Mesendoderm (in vitro differentiated cells): ENCODE data around the gene IDI2.
A peak's percentile ranks its signal among the peaks of the same experiment; 100 is the strongest.

Experiments used
- DNase-seq: peaks from one replicate; pipeline ENCODE4 v3.0.0; 2013
- H2AK5ac ChIP-seq: 2 replicates; pipeline ENCODE4 v1.6.1; 2013; ENCODE audit warnings: low read length, inconsistent platforms
- H2BK120ac ChIP-seq: 2 replicates; pipeline ENCODE4 v1.6.1; 2013; ENCODE audit warnings: low read depth, mild to moderate bottlenecking, low read length, moderate library complexity, mixed read lengths
- H2BK15ac ChIP-seq: replicated peaks from 2 replicates; pipeline ENCODE4 v1.6.1; 2013; ENCODE audit warnings: low read depth, mild to moderate bottlenecking, moderate library complexity
- H2BK5ac ChIP-seq: 2 replicates; pipeline ENCODE4 v1.6.1; 2013; ENCODE audit warnings: low read length, inconsistent platforms
- H3K18ac ChIP-seq: 2 replicates; pipeline ENCODE4 v1.6.1; 2013; ENCODE audit warnings: mild to moderate bottlenecking, low read length, mixed read lengths
- H3K23ac ChIP-seq: one replicate; pipeline ENCODE4 v1.6.1; 2013; ENCODE audit warnings: low read length
- H3K27ac ChIP-seq: 2 replicates; pipeline ENCODE4 v1.5.1; 2013; ENCODE audit warnings: low read depth, mild to moderate bottlenecking, inconsistent platforms, low read length, moderate library complexity
- H3K27me3 ChIP-seq: 2 replicates; pipeline ENCODE4 v1.6.1; 2013; ENCODE audit warnings: low read length, control low read depth, mild to moderate bottlenecking, inconsistent platforms; ENCODE audit not compliant: insufficient read depth, poor library complexity
- H3K36me3 ChIP-seq: 2 replicates; pipeline ENCODE4 v1.6.1; 2013; ENCODE audit warnings: low read length, inconsistent platforms; ENCODE audit not compliant: control insufficient read depth, insufficient read depth
- H3K4ac ChIP-seq: one replicate; pipeline ENCODE4 v1.6.1; 2013; ENCODE audit warnings: low read depth, mild to moderate bottlenecking, low read length, moderate library complexity
- H3K4me1 ChIP-seq: 2 replicates; pipeline ENCODE4 v1.6.1; 2013; ENCODE audit warnings: low read depth, low read length, inconsistent platforms; ENCODE audit not compliant: control insufficient read depth
- H3K4me2 ChIP-seq: 2 replicates; pipeline ENCODE4 v1.6.1; 2013; ENCODE audit warnings: low read length
- H3K4me3 ChIP-seq: 2 replicates; pipeline ENCODE4 v1.5.1; 2013; ENCODE audit warnings: mild to moderate bottlenecking, low read length
- H3K56ac ChIP-seq: one replicate; pipeline ENCODE4 v1.6.1; 2013; ENCODE audit warnings: low read length
- H3K79me1 ChIP-seq: 2 replicates; pipeline ENCODE4 v1.6.1; 2013; ENCODE audit warnings: low read length, inconsistent platforms
- H3K79me2 ChIP-seq: 2 replicates; pipeline ENCODE4 v1.6.1; 2013; ENCODE audit warnings: mild to moderate bottlenecking, low read length; ENCODE audit not compliant: control insufficient read depth, insufficient read depth
- H3K9ac ChIP-seq: 2 replicates; pipeline ENCODE4 v1.6.1; 2013; ENCODE audit warnings: low read length, inconsistent platforms
- H4K5ac ChIP-seq: one replicate; pipeline ENCODE4 v1.6.1; 2013; ENCODE audit warnings: low read length
- H4K8ac ChIP-seq: one replicate; pipeline ENCODE4 v1.6.1; 2013; ENCODE audit warnings: low read depth, mild to moderate bottlenecking, control low read depth, low read length, moderate library complexity
- WGBS: extraction: QIAGEN DNeasy Blood & Tissue Kit; methylation state at CpG from one replicate; pipeline ENCODE4 v1.1.7; 2013; ENCODE audit warnings: low lambda C conversion rate, missing lambda C conversion rate; ENCODE audit not compliant: insufficient coverage; ENCODE audit errors: extremely low coverage; 5-methylcytosine and 5-hydroxymethylcytosine counted together

IDI2 gene

GRCh38 chr10:976316-976715, 49.3 kb downstream of the IDI2 start:
- Histone ChIP-seq H4K5ac (no peak overlapping the region), H3K4ac (no peak overlapping the region), H3K36me3 (no peaks in the 10 kb centered on the region), H3K9ac (no peak overlapping the region), H2BK120ac (no peak overlapping the region), H3K79me2 (no peaks in the 10 kb centered on the region), H2BK15ac (no peak overlapping the region), H3K79me1 (no peaks in the 10 kb centered on the region), H3K18ac (no peak overlapping the region), H4K8ac (no peak overlapping the region), H3K4me2 (no peak overlapping the region), H3K4me1 (peaks cover 2% of the 10 kb centered on the region), H3K23ac (no peak overlapping the region), H2BK5ac (no peak overlapping the region), H3K56ac (no peak overlapping the region), H3K27ac (no peak overlapping the region), H2AK5ac (no peak overlapping the region), H3K27me3 (no peaks in the 10 kb centered on the region), H3K4me3 (no peak overlapping the region)
- no CpG with 5 or more reads among the region's 22 CpGs for WGBS
- no peak for DNase-seq

DNA sequence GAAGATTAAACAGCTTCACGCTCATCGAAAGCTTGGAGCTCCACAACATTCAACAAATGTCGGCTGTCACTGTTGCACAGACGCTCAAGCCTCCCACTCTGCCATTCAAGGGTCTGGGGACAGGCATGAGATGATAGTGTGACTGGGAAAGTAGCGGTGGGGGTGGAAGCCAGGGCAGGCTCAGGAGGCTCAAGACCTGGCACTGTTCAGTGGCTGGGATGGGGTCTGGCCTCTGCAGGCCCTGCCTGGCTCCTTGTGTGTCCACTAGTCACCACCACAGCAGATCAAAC, 50.9 kb downstream of the IDI2 start:
- Histone ChIP-seq H4K8ac (no peak overlapping the region), H3K4ac (no peak overlapping the region), H2BK5ac (no peak overlapping the region), H3K4me2 (no peak overlapping the region), H4K5ac (no peak overlapping the region), H3K36me3 (no peaks in the 10 kb centered on the region), H3K27me3 (no peaks in the 10 kb centered on the region), H2BK15ac (no peak overlapping the region), H3K27ac (no peak overlapping the region), H3K4me1 (peaks cover 2% of the 10 kb centered on the region), H2BK120ac (no peak overlapping the region), H3K4me3 (no peak overlapping the region), H3K79me2 (no peaks in the 10 kb centered on the region), H3K79me1 (no peaks in the 10 kb centered on the region), H3K18ac (no peak overlapping the region), H3K23ac (no peak overlapping the region), H2AK5ac (no peak overlapping the region), H3K9ac (no peak overlapping the region), H3K56ac (no peak overlapping the region)
- DNase-seq = no peak
- no CpG with 5 or more reads among the region's 5 CpGs for WGBS

- Histone ChIP-seq H2BK120ac (no peak overlapping the region), H3K4ac (no peak overlapping the region), H3K4me3 (no peak overlapping the region), H4K8ac (no peak overlapping the region), H3K18ac (no peak overlapping the region), H3K27me3 (no peaks in the 10 kb centered on the region), H3K4me1 (peaks cover 2% of the 10 kb centered on the region), H4K5ac (no peak overlapping the region), H3K27ac (no peak overlapping the region), H3K56ac (no peak overlapping the region), H3K23ac (no peak overlapping the region), H3K36me3 (no peaks in the 10 kb centered on the region), H3K9ac (no peak overlapping the region), H3K4me2 (no peak overlapping the region), H3K79me1 (no peaks in the 10 kb centered on the region), H3K79me2 (no peaks in the 10 kb centered on the region), H2BK15ac (no peak overlapping the region), H2AK5ac (no peak overlapping the region), H2BK5ac (no peak overlapping the region)
- DNase-seq = peak; percentile 67
- no CpG with 5 or more reads among the region's 20 CpGs for WGBS
Observed at GRCh38 chr10:974038-974784, 51.4 kb downstream of the IDI2 start.

DNA sequence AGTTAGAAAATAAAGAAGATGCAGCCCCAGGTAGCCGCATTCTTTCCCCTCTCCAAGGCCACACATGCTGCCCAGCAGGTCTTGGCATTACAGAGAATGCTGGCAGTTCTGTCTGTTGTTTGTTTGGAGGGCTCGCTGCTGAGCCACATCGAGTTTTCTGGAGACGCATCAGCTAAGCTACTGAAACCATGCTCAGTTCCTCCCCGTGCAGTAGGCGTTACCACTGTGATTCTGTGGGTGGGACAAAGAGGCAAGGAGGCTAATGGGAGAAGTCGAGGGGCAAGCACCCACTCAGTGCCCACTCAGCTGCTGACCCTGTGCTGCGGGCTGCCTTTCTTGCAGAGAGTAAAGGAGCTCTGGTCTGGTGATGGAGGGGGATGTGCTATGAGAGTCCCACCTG, 52.9 kb downstream of the IDI2 start:
- no CpG with 5 or more reads among the region's 8 CpGs for WGBS
- H3K4me1 ChIP-seq = peaks cover 2% of the 10 kb centered on the region
- no peak overlapping the region for H3K56ac ChIP-seq
- H3K4me3 ChIP-seq = no peak overlapping the region
- no peak overlapping the region for H3K23ac ChIP-seq
- H2AK5ac ChIP-seq = no peak overlapping the region
- H3K18ac ChIP-seq = no peak overlapping the region
- H3K79me2 ChIP-seq = no peaks in the 10 kb centered on the region
- H3K27me3 ChIP-seq = no peaks in the 10 kb centered on the region
- H3K27ac ChIP-seq = no peak overlapping the region
- no peak overlapping the region for H3K9ac ChIP-seq
- no peak overlapping the region for H4K5ac ChIP-seq
- no peak overlapping the region for H3K4me2 ChIP-seq
- no peak overlapping the region for H2BK120ac ChIP-seq
- H3K79me1 ChIP-seq = no peaks in the 10 kb centered on the region
- no peak overlapping the region for H2BK15ac ChIP-seq
- H4K8ac ChIP-seq = no peak overlapping the region
- no peak overlapping the region for H3K4ac ChIP-seq
- no peaks in the 10 kb centered on the region for H3K36me3 ChIP-seq
- no peak for DNase-seq
- H2BK5ac ChIP-seq = no peak overlapping the region

DNA sequence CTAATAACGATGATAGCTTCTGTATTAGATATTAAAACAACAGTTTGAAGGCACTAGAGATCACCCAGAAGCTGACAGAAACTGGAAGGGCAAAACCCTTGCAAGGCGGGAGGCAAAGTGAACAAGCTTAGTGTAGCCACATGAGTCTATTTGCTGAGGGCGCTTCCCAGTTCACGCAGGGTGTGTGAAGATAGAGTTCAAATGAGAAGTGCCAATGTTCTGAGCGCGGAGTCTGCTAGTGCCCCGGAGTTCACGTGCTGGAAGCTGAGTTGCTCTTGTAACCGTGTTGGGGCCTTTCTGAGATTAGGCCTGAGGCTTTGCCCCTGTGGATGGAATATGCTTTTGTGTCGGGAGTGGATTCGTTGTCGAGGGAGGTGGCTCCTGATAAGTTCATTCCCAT, 54.0 kb downstream of the IDI2 start:
- Histone ChIP-seq H3K4me2 (no peak overlapping the region), H3K9ac (no peak overlapping the region), H3K27ac (no peak overlapping the region), H3K79me2 (no peaks in the 10 kb centered on the region), H3K36me3 (no peaks in the 10 kb centered on the region), H2BK5ac (no peak overlapping the region), H3K23ac (no peak overlapping the region), H3K4me1 (peaks cover 2% of the 10 kb centered on the region), H2AK5ac (no peak overlapping the region), H3K18ac (no peak overlapping the region), H3K4me3 (no peak overlapping the region), H3K4ac (no peak overlapping the region), H2BK120ac (no peak overlapping the region), H4K5ac (no peak overlapping the region), H3K27me3 (no peaks in the 10 kb centered on the region), H3K79me1 (no peaks in the 10 kb centered on the region), H2BK15ac (no peak overlapping the region), H3K56ac (no peak overlapping the region), H4K8ac (no peak overlapping the region)
- WGBS = no CpG with 5 or more reads among the region's 12 CpGs
- no peak for DNase-seq

- Histone ChIP-seq H3K4me3 (no peak overlapping the region), H3K27ac (no peak overlapping the region), H3K27me3 (no peaks in the 10 kb centered on the region), H3K79me1 (no peaks in the 10 kb centered on the region), H3K9ac (no peak overlapping the region), H3K36me3 (no peaks in the 10 kb centered on the region), H4K5ac (no peak overlapping the region), H3K18ac (no peak overlapping the region), H3K79me2 (no peaks in the 10 kb centered on the region), H3K4ac (no peak overlapping the region), H2BK120ac (no peak overlapping the region), H3K56ac (no peak overlapping the region), H3K23ac (no peak overlapping the region), H2BK5ac (no peak overlapping the region), H3K4me1 (peaks cover 2% of the 10 kb centered on the region), H3K4me2 (no peak overlapping the region), H4K8ac (no peak overlapping the region), H2AK5ac (no peak overlapping the region), H2BK15ac (no peak overlapping the region)
- no CpG with 5 or more reads among the region's 4 CpGs for WGBS
- no peak for DNase-seq
Observed at GRCh38 chr10:971150-971542, 54.5 kb downstream of the IDI2 start.
